DMS114 treated with DMSO at 0.1 percent for 48 hours (cell line): Measurements from ENCODE around the gene SPPL2B.
"Not testable (repeated sequence)": the region's sequence is repeated elsewhere in the genome, so short reads cannot be mapped to it uniquely, and the experiment has no call there.

Experiments
- DNase-seq: peaks from one replicate; lab custom pipeline; 2025; ENCODE audit not compliant: unreplicated experiment; lab: John Stamatoyannopoulos, UW

SPPL2B gene

GRCh38 chr19:2338055-2338615 lies 9.7 kb downstream of the SPPL2B start:
- DNase-seq, result no peak

- no peak for DNase-seq
Observed at GRCh38 chr19:2338751-2339643, 10.5 kb downstream of the SPPL2B start.

- DNase-seq, result no peak
Observed at GRCh38 chr19:2339644-2340310, 11.3 kb downstream of the SPPL2B start.

GRCh38 chr19:2340496-2341243 lies 12.2 kb downstream of the SPPL2B start:
- DNase-seq, result no peak

- DNase-seq, result no peak
Observed at GRCh38 chr19:2341244-2341751, 12.8 kb downstream of the SPPL2B start.

- DNase-seq, result no peak
Observed at GRCh38 chr19:2341982-2342381, 13.5 kb downstream of the SPPL2B start.

- DNase-seq, result no peak
Observed at GRCh38 chr19:2342656-2343288, 14.3 kb downstream of the SPPL2B start.

- no peak for DNase-seq
Observed at GRCh38 chr19:2343289-2343982, 15.0 kb downstream of the SPPL2B start.

- DNase-seq, result no peak
Observed at GRCh38 chr19:2344381-2344870, 15.9 kb downstream of the SPPL2B start.

- no peak for DNase-seq
Observed at GRCh38 chr19:2345076-2345475, 16.6 kb downstream of the SPPL2B start.

- DNase-seq, result no peak
Observed at GRCh38 chr19:2345794-2346663, 17.5 kb downstream of the SPPL2B start.

GRCh38 chr19:2349818-2350217 lies 21.3 kb downstream of the SPPL2B start:
- not testable (repeated sequence) for DNase-seq

- DNase-seq, result no peak
Observed at GRCh38 chr19:2350656-2351055, 22.2 kb downstream of the SPPL2B start.

- no peak for DNase-seq
Observed at GRCh38 chr19:2351591-2351990, 23.1 kb downstream of the SPPL2B start.

GRCh38 chr19:2352121-2352520 lies 23.6 kb downstream of the SPPL2B start:
- DNase-seq, result no peak

- DNase-seq, result no peak
Observed at GRCh38 chr19:2353159-2353886, 24.8 kb downstream of the SPPL2B start.

GRCh38 chr19:2353887-2354592 lies 25.6 kb downstream of the SPPL2B start:
- DNase-seq, result no peak

GRCh38 chr19:2354670-2355069 lies 26.2 kb downstream of the SPPL2B start:
- no peak for DNase-seq
